Smooth muscle cell (in vitro differentiated cells): Measurements from ENCODE around the gene HSPB1. TPM values are rescaled to one million over a fixed set of nuclear protein-coding genes. Genes with fewer than 3 reads are reported as not detected.

Source experiments
- DNase-seq: peaks from one replicate; lab custom pipeline; 2025; ENCODE audit not compliant: unreplicated experiment; lab: John Stamatoyannopoulos, UW
- H2AFZ ChIP-seq: fragments of 200-600 bp; sonication (generic); 2 replicates; pipeline ENCODE4 v1.6.0; 2016; ENCODE audit warnings: antibody characterized with exemption, low read depth, mild to moderate bottlenecking
- H3F3A ChIP-seq: fragments of 200-600 bp; sonication (generic); 2 replicates; pipeline ENCODE4 v1.6.0; 2017; ENCODE audit warnings: antibody characterized with exemption, low read depth
- H3K27ac ChIP-seq: fragments of 200-600 bp; sonication (generic); 2 replicates; pipeline ENCODE4 v1.5.1; 2016; ENCODE audit warnings: low read depth, mild to moderate bottlenecking
- H3K27me3 ChIP-seq: fragments of 200-600 bp; sonication (generic); 2 replicates; pipeline ENCODE4 v1.6.1; 2016; ENCODE audit warnings: low read depth, mild to moderate bottlenecking
- H3K36me3 ChIP-seq: fragments of 200-600 bp; sonication (generic); 2 replicates; pipeline ENCODE4 v1.5.1; 2016; ENCODE audit warnings: low read depth
- H3K4me1 ChIP-seq: fragments of 200-600 bp; sonication (generic); 2 replicates; pipeline ENCODE4 v1.5.1; 2016; ENCODE audit warnings: low read depth
- H3K4me2 ChIP-seq: fragments of 200-600 bp; sonication (generic); 2 replicates; pipeline ENCODE4 v1.6.0; 2016; ENCODE audit warnings: mild to moderate bottlenecking
- H3K4me3 ChIP-seq: fragments of 200-600 bp; sonication (generic); 2 replicates; pipeline ENCODE4 v1.5.1; 2016; ENCODE audit warnings: mild to moderate bottlenecking
- H3K79me2 ChIP-seq: fragments of 200-600 bp; sonication (generic); 2 replicates; pipeline ENCODE4 v1.6.0; 2016; ENCODE audit warnings: low read depth, mild to moderate bottlenecking
- H3K9ac ChIP-seq: fragments of 200-600 bp; sonication (generic); 2 replicates; pipeline ENCODE4 v1.6.0; 2016; ENCODE audit warnings: low read depth
- H3K9me3 ChIP-seq: fragments of 200-600 bp; sonication (generic); replicated peaks from 2 replicates; pipeline ENCODE4 v1.5.1; 2016; ENCODE audit warnings: low read depth
- H4K20me1 ChIP-seq: fragments of 200-600 bp; sonication (generic); 2 replicates; pipeline ENCODE4 v1.6.0; 2016; ENCODE audit warnings: low read depth
- WGBS: methylation state at CpG from one replicate; pipeline ENCODE4 v1.1.7; 2016; ENCODE audit warnings: low lambda C conversion rate; 5-methylcytosine and 5-hydroxymethylcytosine counted together
- polyA plus RNA-seq: library from polyadenylated mRNA; unstranded; fragments of >200 nt; fragmentation: Nextera tagmentation; extraction: Ambion mirVana; gene quantifications from 2 replicates; pipeline ENCODE4 v1.2.1, GENCODE V29; 2016
- total RNA-seq: library from RNA; depleted of rRNA; stranded (reverse); fragments of >200 nt; gene quantifications from 2 replicates; pipeline ENCODE4 v1.2.3, GENCODE V29; 2014
- TF ChIP-seq, protein P1 (sequence below): fragments of 200-600 bp; sonication (generic); IDR thresholded peaks from 2 replicates; pipeline ENCODE4 v1.5.1; 2017; ENCODE audit warnings: borderline replicate concordance, mild to moderate bottlenecking, antibody characterized with exemption; ENCODE audit not compliant: insufficient read depth, poor library complexity, severe bottlenecking

HSPB1 gene
- total and polyA plus RNA-seq, 2 experiments from 2014 or later, result 484 to 1,842 TPM

DNA sequence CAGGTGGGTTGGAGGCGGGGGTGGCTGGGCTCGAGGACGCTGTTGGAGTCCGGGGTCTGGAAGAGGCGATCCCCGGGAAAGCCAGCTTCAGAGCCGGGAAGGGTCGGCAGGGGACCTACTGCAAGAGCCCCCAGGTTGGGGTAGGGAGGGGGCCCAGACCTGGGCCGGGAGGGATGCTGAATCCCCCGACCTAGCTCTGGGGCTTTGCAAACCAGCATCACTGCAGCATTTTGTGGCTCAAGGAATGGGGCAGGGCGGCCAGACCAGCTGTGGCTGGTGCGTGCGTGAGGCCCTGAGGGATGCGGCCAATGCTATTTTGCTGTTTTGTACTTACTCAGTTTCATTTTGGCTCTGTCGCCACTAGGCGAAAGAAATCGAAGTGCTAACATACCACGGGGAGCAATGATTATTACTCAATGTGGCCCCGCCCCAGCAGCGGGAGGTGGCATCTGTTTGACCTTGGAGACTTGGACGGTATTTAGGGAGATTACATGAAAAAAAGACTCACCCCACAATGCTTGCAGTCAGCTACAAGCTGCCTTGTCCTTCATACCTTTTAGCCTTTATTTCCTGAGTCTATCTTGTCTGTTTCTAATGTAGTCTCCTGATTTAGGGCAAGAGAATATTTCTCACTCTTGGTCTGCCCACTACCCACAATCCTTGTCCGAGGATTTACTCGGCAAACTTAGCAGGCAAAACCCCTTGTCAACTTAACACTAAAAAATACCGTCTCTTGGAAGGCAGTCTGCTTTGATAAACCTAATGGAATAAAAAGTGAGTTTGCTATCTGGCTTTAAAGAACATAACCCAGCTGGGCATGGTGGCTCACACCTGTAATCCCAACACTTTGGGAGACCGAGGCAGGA lies 16.2 kb downstream of the HSPB1 start:
- peaks cover 33% of the 10 kb centered on the region for H4K20me1 ChIP-seq
- H3F3A ChIP-seq, result peaks cover 26% of the 10 kb centered on the region
- no peak overlapping the region for H2AFZ ChIP-seq
- peak overlapping the region; percentile 91 for H3K4me2 ChIP-seq
- WGBS, result 6% methylated on average over 24 of the region's 25 CpGs
- TF ChIP-seq, protein P1, sequence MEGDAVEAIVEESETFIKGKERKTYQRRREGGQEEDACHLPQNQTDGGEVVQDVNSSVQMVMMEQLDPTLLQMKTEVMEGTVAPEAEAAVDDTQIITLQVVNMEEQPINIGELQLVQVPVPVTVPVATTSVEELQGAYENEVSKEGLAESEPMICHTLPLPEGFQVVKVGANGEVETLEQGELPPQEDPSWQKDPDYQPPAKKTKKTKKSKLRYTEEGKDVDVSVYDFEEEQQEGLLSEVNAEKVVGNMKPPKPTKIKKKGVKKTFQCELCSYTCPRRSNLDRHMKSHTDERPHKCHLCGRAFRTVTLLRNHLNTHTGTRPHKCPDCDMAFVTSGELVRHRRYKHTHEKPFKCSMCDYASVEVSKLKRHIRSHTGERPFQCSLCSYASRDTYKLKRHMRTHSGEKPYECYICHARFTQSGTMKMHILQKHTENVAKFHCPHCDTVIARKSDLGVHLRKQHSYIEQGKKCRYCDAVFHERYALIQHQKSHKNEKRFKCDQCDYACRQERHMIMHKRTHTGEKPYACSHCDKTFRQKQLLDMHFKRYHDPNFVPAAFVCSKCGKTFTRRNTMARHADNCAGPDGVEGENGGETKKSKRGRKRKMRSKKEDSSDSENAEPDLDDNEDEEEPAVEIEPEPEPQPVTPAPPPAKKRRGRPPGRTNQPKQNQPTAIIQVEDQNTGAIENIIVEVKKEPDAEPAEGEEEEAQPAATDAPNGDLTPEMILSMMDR, result peak; percentile 29
- peak overlapping the region; percentile 86 for H3K27ac ChIP-seq
- H3K36me3 ChIP-seq, result no peaks in the 10 kb centered on the region
- H3K4me3 ChIP-seq, result peak overlapping the region; percentile 76
- H3K79me2 ChIP-seq, result peaks cover 13% of the 10 kb centered on the region
- no peaks in the 10 kb centered on the region for H3K27me3 ChIP-seq
- peak; percentile 48 for DNase-seq
- H3K4me1 ChIP-seq, result peaks cover 15% of the 10 kb centered on the region
- no peaks in the 10 kb centered on the region for H3K9me3 ChIP-seq
- peak overlapping the region; percentile 65 for H3K9ac ChIP-seq

DNA sequence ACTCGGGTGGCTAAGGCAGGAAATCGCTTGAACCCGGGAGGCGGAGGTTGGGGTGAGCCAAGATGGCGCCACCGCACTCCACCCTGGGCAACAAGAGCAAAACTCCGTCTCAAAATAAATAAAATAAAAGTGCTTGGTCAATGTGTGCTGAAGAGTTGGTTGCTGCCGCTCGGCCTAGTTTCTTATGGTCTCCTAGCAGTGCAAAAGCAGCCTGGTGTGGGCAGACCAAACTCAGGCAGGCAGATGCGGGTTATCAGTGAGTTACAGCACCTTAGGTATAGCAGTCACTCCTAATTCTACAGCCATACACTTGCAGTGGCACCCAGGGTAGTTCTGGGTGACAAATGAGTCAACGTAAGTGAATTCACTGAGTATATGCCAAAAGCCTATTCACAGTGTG lies 22.6 kb downstream of the HSPB1 start:
- Histone ChIP-seq H3F3A (peaks cover 29% of the 10 kb centered on the region), H3K4me2 (no peak overlapping the region), H3K27ac (no peak overlapping the region), H3K27me3 (no peaks in the 10 kb centered on the region), H3K36me3 (peaks cover 13% of the 10 kb centered on the region), H3K79me2 (peaks cover 76% of the 10 kb centered on the region), H3K9me3 (no peaks in the 10 kb centered on the region), H2AFZ (no peak overlapping the region), H3K4me1 (peaks cover 5% of the 10 kb centered on the region), H3K4me3 (no peak overlapping the region), H4K20me1 (peaks cover 88% of the 10 kb centered on the region), H3K9ac (no peak overlapping the region)
- WGBS, result 98% methylated on average over 11 of the region's 11 CpGs
- DNase-seq, result no peak
- TF ChIP-seq, protein P1, result no peak

DNA sequence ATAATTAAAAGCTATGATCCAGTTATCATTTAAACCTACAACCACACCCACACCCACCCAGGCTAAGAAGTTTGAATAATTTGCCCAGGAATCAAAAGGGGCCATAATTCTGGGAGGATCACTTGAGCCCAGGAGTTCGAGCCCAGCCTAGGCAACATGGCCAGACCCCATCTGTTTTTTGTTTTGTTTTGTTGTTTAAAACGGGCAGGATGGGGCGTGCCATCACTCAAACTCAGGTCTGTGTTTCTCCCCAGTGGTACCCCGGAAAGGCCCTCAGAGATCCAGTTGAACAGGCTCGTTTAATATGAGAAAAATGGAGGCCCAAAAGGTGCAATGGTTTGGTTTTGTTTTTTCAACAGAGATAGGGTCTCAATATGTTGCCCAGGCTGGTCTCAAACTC lies 23.3 kb downstream of the HSPB1 start:
- no peak overlapping the region for H3K4me2 ChIP-seq
- H3K79me2 ChIP-seq, result peaks cover 84% of the 10 kb centered on the region
- peaks cover 94% of the 10 kb centered on the region for H4K20me1 ChIP-seq
- peaks cover 13% of the 10 kb centered on the region for H3K36me3 ChIP-seq
- no peak for DNase-seq
- H3K27ac ChIP-seq, result no peak overlapping the region
- H3K4me3 ChIP-seq, result no peak overlapping the region
- no peak overlapping the region for H2AFZ ChIP-seq
- H3K9ac ChIP-seq, result no peak overlapping the region
- H3K27me3 ChIP-seq, result no peaks in the 10 kb centered on the region
- TF ChIP-seq, protein P1, result no peak
- H3K9me3 ChIP-seq, result no peaks in the 10 kb centered on the region
- peaks cover 27% of the 10 kb centered on the region for H3F3A ChIP-seq
- WGBS, result 99% methylated on average over 5 of the region's 5 CpGs
- peaks cover 5% of the 10 kb centered on the region for H3K4me1 ChIP-seq
